Gastroesophageal sphincter (tissue), 3 donors: Measurements from ENCODE around the gene CD300LB.
"Not testable (repeated sequence)": the region's sequence is repeated elsewhere in the genome, so short reads cannot be mapped to it uniquely, and the experiment has no call there.

Experiments
- CTCF ChIP-seq, 4 experiments: fragments of 200-600 bp in 2 of 4; fragments of 450-650 bp in 2 of 4; sonication (generic) in 1 of 4; IDR thresholded peaks; one replicate each; pipeline ENCODE4 v1.5.1; 2017 to 2019; ENCODE audit warnings: antibody characterized with exemption in 4 of 4, mild to moderate bottlenecking in 2 of 4, moderate library complexity in 2 of 4
- EP300 ChIP-seq: sonication (generic); formaldehyde crosslinking; IDR thresholded peaks from one replicate; pipeline ENCODE4 v1.6.1; 2017; ENCODE audit warnings: antibody characterized with exemption, mild to moderate bottlenecking
- POLR2A ChIP-seq, 2 donors: fragments of 450-650 bp; IDR thresholded peaks; one replicate each; pipeline ENCODE4 v1.6.1; 2017; ENCODE audit warnings: antibody characterized with exemption in 2 of 2, mild to moderate bottlenecking in 2 of 2, moderate library complexity in 1 of 2
- POLR2AphosphoS5 ChIP-seq: sonication (generic); formaldehyde crosslinking; IDR thresholded peaks from one replicate; pipeline ENCODE4 v1.6.1; 2017; ENCODE audit warnings: antibody characterized with exemption

- TF ChIP-seq POLR2A (IDR thresholded peaks at IDR 0.05); CTCF (IDR thresholded peaks at IDR 0.05); EP300; POLR2AphosphoS5: not testable (repeated sequence)
These were observed 42.4 kb upstream of the CD300LB start for GRCh38 chr17:74573635-74574034.
